ENCODE measurements around the gene PRR36.

The PRR36 gene

GRCh38 chr19:7842661-7843294, 31.4 kb downstream of the PRR36 start:
- no peak for DNase-seq

GRCh38 chr19:7841751-7842660, 32.2 kb downstream of the PRR36 start:
- DNase-seq = no peak

GRCh38 chr19:7840629-7841028, 33.6 kb downstream of the PRR36 start:
- no peak for DNase-seq

GRCh38 chr19:7839476-7839875, 34.7 kb downstream of the PRR36 start:
- DNase-seq = no peak

- DNase-seq = peak; percentile 8
Observed at GRCh38 chr19:7833225-7834099, 40.7 kb downstream of the PRR36 start.

- DNase-seq = no peak
Observed at GRCh38 chr19:7832781-7833180, 41.4 kb downstream of the PRR36 start.

GRCh38 chr19:7832009-7832408, 42.2 kb downstream of the PRR36 start:
- no peak for DNase-seq

GRCh38 chr19:7831452-7831851, 42.7 kb downstream of the PRR36 start:
- DNase-seq = no peak

GRCh38 chr19:7830823-7831222, 43.4 kb downstream of the PRR36 start:
- DNase-seq = no peak

GRCh38 chr19:7830272-7830771, 43.9 kb downstream of the PRR36 start:
- DNase-seq = no peak

- DNase-seq = peak; percentile 99
Observed at GRCh38 chr19:7829561-7830271, 44.5 kb downstream of the PRR36 start, which contains the start of gene EVI5L. TSS of gene EVI5L (plus strand) at chr19:7830218. CDS start at chr19:7846543, 16,325 bp downstream.

GRCh38 chr19:7829166-7829520, 45.0 kb downstream of the PRR36 start:
- DNase-seq = no peak

- no peak for DNase-seq
Observed at GRCh38 chr19:7823686-7824301, 50.4 kb downstream of the PRR36 start.

- DNase-seq = no peak
Observed at GRCh38 chr19:7822910-7823515, 51.2 kb downstream of the PRR36 start.

- no peak for DNase-seq
Observed at GRCh38 chr19:7820588-7820987, 53.6 kb downstream of the PRR36 start.

GRCh38 chr19:7819337-7819736, 54.9 kb downstream of the PRR36 start:
- DNase-seq = no peak

GRCh38 chr19:7818806-7819205, 55.4 kb downstream of the PRR36 start:
- DNase-seq = no peak

Measured in T1000 (cell line).